Endothelial cell of umbilical vein (primary cell): ENCODE results near the gene MSL3B.

ENCODE experiments used
- CTCF ChIP-seq, 2 donors: IDR thresholded peaks; 1 replicate in 1 of 2; 2 replicates in 1 of 2; pipeline ENCODE4 v1.5.1; 2011; ENCODE audit warnings: low read length in 2 of 2, mild to moderate bottlenecking in 2 of 2, moderate library complexity in 2 of 2, control low read depth in 1 of 2, inconsistent platforms in 1 of 2, low read depth in 1 of 2; ENCODE audit not compliant: insufficient read depth in 1 of 2; ENCODE audit errors: extremely low read depth in 1 of 2
- EZH2 ChIP-seq: IDR thresholded peaks from 2 replicates; pipeline ENCODE4 v1.6.1; 2012; ENCODE audit warnings: borderline replicate concordance, low read depth, mild to moderate bottlenecking, moderate library complexity, low read length, inconsistent platforms; ENCODE audit not compliant: severe bottlenecking
- FOS ChIP-seq: IDR thresholded peaks from 2 replicates; pipeline ENCODE4 v1.6.1; 2011; ENCODE audit warnings: mild to moderate bottlenecking, low read length, moderate library complexity, borderline replicate concordance; ENCODE audit not compliant: insufficient read depth
- JUN ChIP-seq: IDR thresholded peaks from 2 replicates; pipeline ENCODE4 v1.6.1; 2011; ENCODE audit warnings: borderline replicate concordance, low read depth; ENCODE audit not compliant: insufficient read length, insufficient read depth
- MYC ChIP-seq: IDR thresholded peaks from one replicate; pipeline ENCODE4 v1.6.1; 2011; ENCODE audit warnings: mild to moderate bottlenecking, low read depth, low read length
- POLR2A ChIP-seq: IDR thresholded peaks from 2 replicates; pipeline ENCODE4 v1.6.1; 2012; ENCODE audit warnings: low read depth, mild to moderate bottlenecking, control low read depth, low read length

DNA sequence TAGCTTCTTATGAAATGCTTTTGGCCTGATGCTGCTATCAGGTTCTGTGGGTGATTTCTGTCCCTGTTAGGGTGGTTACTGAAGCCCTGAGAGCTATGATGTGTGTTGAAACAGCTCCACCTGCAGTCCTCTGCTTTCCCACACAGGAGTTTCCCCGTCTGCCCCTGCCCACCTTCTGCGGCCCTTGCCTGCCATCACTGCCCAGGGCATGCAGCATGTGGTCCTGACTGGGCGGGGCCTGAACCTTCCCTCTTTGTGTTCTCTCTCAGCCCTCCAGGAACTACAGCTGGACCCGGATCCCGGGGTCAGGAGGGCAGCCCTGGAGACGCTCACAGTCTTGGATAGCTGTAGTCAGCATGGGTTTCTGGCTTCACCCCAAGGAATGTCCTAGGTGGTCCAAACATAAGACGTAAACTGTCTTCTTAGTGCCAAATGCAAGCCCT lies 35.3 kb downstream of the MSL3B start:
- TF ChIP-seq EZH2 (no peak), CTCF (IDR thresholded peaks at IDR 0.05; ENCODE audit: extremely low read depth in 1 of 2, insufficient read depth in 1 of 2, low read depth in 1 of 2, low read length in 2 of 2) (peak in 1 of 2 donors; percentile 42), POLR2A (no peak), FOS (no peak), JUN (no peak), MYC (no peak)
